Body of pancreas (tissue), 4 donors: Measurements from ENCODE around the gene IER2.

ENCODE experiments used
- POLR2A ChIP-seq, 3 donors: fragments of 450-650 bp; IDR thresholded peaks; one replicate each; pipeline ENCODE4 v1.6.1; 2016; ENCODE audit warnings: antibody characterized with exemption in 3 of 3, mild to moderate bottlenecking in 2 of 3
- TF ChIP-seq, protein P1 (sequence below), 7 experiments: fragments of 450-650 bp in 4 of 7; fragments of 200-600 bp in 3 of 7; sonication (generic) in 3 of 7; IDR thresholded peaks; one replicate each; pipeline ENCODE4 v1.5.1; 2016 to 2019; ENCODE audit warnings: antibody characterized with exemption in 7 of 7

DNA sequence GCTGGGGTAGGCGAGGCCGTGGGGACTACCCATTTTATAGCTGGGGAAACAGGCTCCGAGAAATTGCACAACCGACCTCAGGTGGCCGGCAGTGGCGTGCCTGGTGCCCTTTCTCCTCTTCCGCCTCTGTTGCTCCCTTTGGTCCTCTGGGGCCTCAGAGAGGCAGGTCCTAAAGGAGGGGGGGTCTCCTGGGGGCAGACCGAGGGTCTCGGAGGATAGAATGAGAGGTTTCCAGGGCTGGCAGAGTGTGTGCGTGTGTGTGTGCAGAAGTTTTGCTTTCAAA lies 11.4 kb upstream of the IER2 start:
- TF ChIP-seq, protein P1, sequence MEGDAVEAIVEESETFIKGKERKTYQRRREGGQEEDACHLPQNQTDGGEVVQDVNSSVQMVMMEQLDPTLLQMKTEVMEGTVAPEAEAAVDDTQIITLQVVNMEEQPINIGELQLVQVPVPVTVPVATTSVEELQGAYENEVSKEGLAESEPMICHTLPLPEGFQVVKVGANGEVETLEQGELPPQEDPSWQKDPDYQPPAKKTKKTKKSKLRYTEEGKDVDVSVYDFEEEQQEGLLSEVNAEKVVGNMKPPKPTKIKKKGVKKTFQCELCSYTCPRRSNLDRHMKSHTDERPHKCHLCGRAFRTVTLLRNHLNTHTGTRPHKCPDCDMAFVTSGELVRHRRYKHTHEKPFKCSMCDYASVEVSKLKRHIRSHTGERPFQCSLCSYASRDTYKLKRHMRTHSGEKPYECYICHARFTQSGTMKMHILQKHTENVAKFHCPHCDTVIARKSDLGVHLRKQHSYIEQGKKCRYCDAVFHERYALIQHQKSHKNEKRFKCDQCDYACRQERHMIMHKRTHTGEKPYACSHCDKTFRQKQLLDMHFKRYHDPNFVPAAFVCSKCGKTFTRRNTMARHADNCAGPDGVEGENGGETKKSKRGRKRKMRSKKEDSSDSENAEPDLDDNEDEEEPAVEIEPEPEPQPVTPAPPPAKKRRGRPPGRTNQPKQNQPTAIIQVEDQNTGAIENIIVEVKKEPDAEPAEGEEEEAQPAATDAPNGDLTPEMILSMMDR (IDR thresholded peaks at IDR 0.05), result no peak
- no peak for TF ChIP-seq POLR2A (IDR thresholded peaks at IDR 0.05)
